Eye (tissue), 1 donor: ENCODE data around the gene CCSER1.
A peak's percentile ranks its signal among the peaks of the same experiment; 100 is the strongest.
"Not testable (repeated sequence)": the region's sequence is repeated elsewhere in the genome, so short reads cannot be mapped to it uniquely, and the experiment has no call there.

ENCODE experiments used
- DNase-seq: peaks from one replicate; pipeline ENCODE4 v3.0.0-alpha.2; 2015

Gene CCSER1

DNA sequence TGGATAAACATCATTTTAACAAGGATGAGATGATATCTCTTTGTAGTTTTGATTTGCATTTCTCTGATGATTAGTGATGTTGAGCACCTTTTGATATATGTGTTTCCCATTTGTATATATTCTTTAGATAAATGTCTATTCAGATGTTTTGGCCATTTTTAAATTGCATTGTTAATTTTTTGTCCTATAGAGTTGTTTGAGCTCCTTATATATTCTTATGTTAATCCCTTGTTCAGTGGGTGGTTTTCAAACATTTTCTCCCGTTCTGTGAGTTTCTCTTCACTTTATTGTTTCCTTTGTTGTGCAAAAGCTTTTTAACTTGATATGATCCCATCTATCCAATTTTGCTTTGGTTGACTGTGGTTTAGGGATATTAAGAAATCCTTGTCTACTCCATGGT lies 606.0 kb downstream of the CCSER1 start:
- no peak for DNase-seq

DNA sequence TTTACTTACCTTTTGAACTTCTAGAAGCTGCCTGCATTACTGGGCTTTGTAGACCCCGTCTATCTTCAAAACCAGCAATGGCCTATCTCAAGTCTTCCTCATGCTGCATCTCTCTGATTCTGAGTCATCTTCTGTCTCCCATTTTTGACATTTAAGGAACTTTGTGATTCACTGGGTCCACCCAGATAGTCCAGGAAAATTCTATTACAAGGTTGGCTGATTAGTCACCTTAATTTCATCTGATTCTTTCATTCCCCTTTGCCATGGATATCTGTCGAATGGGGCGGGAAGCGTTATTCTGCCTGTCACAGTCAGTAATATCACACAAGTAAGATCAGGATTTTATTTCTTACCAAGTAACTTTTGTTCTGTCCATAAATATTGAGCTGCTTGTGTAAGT lies 618.0 kb downstream of the CCSER1 start:
- DNase-seq = no peak

DNA sequence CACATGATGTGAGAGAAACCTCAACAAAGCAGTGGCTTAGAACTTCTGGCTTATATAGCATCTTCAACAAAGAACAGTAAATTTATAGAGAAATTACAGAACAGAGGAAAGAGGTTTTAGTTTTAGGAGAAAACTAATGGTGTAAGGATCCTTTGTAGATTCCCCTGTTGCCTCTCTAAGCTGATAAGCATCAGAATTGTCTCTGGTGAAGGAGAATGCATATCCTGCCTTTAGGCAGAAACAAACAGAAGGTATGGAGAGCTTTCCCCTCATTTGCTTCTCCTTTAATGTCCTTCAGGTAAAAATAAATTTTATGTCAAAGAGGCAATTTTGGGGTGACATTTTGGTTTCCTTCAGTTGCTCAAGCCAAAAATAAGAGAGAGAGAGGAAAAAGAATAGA lies 625.9 kb downstream of the CCSER1 start:
- DNase-seq = no peak

DNA sequence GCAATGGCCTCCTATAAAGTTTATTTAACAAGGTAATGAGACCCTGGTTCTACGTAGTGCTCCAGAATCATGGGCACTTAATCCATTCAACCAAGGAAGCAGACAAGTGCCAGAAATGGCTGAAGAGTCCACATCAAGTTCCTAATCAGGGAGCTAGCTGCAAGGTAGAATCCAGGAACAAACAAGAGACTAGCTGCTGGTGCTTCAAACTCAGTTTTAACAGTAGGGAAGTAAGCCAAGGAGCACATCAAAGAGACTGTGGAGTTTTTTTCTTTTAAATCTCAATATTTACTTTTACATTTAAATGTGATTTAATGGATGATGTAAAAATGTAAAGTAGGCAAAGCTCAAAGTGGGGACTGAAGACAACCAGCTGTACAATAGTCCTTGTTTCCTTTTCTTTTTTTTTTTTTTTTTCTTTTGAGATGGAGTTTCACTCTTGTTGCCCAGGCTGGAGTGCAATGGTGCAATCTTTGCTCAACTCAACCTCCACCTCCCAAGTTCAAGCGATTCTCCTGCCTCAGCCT lies 630.4 kb downstream of the CCSER1 start:
- no peak for DNase-seq

DNA sequence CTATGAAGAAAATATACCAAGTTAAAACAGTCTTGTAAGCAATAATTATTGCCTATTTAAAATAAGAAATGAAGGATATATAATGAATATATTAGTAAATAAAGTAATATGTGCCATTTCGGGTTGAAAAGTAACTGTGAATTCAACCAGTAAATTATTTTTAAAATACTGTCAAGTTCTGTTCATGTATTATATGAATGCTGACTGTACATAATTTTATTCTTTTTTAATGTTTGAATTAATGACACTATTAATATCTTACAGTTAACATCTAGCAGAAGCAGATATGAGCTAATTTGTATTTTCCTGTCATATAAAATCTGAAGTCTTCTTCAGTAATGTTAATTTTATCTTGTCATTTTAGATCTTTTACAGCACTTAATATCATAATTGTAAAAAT lies 632.9 kb downstream of the CCSER1 start:
- DNase-seq = no peak

DNA sequence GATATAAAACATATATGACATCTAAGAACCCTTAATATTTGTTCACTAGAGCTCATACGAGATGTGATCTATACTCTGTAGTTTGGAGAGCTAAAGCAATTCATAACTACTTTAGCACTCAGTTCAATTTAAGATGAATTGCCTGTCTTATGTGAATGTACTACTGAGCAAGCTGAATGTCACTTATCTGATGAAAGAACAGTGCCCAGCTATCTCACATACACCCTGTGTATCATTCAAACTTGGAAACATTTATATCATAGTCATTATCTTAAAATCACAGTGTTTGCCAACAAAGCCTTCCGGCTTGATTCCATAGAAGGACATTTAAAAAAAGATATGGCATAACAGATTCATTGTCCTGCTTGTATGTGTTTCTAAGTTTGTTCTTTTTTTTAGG lies 639.6 kb downstream of the CCSER1 start:
- DNase-seq = no peak

DNA sequence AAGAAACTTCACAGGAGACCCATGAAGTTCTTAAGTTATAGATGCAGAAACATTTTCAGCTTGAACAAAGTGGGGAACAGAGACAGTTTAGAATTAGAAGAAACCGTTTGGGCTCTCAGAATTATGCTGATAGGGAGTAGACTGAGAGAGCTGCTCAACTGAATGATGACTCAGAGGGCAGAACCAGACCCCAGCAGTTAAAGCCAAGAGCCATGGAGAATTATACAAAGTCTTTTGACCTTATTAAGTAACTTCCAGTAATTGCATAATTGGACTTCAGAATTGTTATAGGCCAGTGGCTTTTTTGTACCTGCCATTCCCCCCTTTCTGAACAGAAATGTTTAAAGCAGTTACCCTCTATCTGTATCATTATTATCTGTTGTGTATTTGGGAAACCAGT lies 642.1 kb downstream of the CCSER1 start:
- no peak for DNase-seq

DNA sequence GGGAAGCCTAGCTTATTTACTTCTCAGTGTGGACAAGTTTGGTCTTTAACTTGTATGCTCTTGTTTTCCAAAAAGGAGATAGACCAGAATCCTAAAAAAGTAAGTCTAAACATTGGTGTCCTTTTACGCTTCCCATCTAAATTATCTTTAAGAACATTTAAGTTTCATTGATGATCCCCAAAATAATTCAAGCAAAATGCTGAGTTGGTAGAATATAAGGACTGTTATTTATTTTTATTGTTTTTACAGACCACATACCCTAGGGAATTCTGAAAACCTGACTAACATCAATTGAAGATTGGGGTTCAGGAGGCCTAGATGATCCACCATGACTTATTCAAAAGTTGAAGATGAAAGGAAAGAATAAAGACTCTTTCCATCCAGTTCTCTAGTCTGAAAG lies 653.0 kb downstream of the CCSER1 start:
- no peak for DNase-seq

DNA sequence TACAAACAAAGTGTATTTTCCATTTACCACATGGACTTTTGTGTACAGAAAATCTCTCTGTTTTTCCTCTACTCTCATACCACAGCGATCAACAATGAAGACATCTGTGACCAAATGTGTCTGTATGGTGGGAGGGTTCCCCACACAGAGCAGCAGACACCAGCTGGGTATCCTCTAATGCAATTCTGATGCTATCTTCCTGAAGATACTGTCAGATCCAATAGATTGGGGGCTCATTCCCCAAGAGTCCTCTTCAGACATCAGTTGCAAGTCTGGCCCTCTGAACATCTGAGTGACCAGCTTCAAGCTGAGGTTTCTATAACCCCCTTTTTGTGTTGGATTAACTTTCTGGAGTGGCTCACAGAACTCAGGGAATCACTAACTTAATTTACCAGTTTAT lies 659.4 kb downstream of the CCSER1 start:
- DNase-seq = peak; percentile 1

DNA sequence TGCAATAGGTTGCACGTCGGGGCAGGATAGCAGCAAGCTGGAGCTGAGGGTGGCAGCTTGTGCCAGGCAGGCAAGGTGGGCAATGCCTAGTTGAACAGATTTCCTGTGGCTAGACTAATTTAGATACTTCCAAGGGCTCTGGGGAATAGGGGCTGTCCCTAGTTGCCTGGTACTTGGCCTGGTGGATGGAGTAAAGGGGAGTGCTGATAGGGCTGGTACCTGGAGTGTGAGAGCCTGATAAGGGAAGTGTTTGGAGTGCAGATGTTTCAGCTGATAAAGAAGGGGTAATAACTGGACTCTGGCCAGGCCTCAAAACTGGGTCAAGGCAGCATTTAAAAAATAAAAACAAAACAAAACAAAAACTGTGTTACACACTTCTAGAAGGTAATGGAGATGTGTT lies 665.5 kb downstream of the CCSER1 start:
- DNase-seq = no peak

DNA sequence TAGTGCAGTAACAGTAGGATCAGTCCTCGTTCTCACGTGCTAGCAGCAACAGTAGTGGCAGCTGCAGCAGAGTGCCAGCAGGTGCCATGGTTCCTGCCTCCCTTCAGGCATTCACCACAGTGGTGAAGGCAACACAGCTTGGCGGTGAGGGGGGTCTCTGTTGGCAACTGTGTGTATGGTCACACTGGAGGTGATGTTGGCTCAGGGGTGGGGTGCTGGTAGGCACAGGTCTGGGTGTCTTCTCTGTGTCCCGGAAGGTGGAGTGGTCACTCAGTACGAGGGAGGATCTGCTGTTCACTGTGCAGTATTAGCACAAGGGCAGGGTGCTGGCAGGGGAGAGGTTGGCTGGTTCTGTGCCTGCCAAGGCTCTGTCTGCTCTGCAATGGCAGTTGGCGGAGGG lies 671.8 kb downstream of the CCSER1 start:
- DNase-seq = no peak

DNA sequence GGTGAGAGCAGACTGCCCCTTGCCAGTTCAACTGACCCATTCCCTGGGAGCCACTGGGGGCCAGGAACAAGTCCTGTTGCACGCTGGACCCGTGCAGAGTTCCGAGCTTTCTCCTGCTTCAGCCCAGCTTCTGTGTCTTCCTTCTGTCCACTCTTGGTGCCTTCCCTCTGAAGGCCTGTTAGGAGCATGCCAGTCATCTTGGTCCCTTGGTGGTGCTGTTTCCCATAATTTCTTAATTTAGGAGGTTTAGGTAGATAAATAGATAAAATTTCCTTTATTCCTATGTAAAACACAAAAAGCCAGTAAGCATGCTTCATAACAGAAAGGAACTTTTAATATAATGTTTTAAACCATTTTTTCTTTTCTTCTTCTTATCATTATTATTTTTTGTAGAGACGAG lies 672.7 kb downstream of the CCSER1 start:
- DNase-seq = no peak

DNA sequence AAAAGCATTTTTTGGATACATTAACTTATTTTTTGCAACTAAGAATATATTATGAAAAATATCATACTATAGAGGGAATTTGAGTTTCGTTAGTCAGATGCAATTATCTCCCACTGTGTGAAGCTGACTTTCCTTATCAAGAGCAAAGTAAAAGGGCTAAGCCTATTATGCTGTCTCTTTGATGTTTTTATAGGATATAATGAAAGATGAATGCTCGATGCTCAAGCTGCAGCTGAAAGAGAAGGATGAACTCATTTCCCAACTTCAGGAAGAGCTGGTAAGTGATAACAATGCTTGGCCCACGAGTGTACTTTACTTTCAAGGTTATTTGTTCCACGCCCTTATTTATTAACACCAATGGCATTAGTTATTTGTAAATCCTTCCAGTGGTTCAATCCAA lies 688.4 kb downstream of the CCSER1 start:
- no peak for DNase-seq

DNA sequence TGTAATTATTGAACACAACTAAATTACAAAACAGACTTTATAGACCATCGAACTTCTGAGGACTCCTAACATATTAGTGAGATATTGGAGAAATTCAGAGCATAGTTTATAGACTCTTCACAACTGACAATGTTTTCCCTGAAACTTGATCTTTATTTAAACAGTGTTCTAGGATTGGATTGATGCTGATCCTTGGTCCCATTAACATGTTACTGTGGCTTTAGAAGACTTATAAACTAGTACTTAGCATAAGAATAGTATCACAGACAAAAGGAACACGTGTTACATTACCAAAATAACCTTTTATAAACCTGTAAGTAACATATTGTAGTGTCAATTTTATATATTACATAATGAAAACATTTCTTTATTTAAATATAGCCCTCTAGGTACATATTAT lies 689.6 kb downstream of the CCSER1 start:
- no peak for DNase-seq

DNA sequence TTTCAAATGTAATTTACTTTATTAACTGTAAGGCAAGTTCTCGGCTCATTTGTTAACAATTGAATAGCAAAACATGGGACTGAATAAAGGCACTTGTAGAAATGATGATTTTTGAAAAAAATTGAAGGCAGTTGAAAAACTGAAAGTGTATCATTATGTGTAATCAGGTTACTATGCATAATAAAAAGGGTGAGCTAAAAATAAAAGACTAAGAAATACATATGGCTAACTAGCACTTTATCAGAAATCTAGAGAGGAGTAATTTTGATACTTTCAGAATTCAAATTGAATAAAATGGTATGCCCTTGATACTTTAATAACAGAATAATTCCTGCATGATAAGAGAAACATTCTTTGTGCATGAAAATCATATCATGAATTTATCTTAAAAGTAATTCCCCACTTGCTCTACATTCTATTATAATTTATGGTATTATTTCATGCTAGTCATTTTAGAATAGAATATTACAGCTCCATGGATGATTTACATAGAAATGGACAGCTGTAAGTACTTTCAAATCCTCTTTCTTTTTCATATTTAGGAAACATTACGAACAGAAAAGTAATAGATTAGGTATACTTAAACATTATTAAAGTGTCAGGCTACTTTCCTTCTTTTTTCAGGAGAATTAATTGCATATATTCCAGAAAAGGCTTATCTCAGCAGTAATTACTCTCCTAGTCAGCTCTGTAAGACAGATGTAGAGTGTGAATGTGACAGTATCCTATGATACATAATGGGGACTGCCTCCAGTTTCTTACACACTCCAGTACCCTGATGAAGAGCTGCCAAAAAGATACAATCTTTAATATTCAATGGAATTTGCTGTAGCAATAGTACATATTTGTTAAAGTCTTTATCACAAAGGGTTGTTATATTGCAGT lies 697.3 kb downstream of the CCSER1 start:
- DNase-seq = peak; percentile 20

DNA sequence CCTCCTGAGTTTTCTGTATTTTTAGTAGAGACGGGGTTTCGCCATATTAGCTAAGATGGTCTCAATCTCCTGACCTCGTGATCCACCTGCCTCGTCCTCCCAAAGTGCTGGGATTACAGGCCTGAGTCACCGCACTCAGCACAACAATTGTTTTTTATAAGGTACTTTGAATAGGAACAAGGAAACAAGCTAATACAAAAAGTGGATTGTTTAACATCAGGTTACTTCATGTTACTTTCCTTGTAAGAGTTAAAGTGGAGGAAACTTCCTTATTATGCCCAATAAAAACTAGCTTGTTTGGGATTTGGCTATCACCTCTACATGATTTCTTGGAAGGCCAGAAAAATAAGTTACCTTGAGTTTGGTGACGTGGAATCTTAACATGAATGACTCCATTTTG lies 698.7 kb downstream of the CCSER1 start:
- no peak for DNase-seq

DNA sequence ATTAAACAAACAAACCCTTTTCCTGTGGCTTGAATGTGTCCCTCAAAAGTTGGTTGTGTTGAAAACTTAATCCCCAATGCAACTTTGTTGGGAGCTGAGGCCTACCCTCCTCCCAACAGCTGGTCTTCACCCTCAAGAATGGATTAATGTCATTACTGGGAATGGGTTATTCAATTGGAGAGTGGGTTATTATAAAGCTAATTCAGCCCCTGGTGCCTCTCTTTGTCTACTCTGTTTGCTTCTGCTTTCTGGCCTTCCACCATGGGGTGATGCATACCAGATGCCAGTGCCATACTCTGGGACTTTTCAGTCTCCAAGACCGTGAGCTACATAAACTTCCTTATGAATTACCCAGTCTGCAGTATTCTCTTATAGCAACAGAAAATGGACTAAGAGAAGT lies 706.5 kb downstream of the CCSER1 start:
- no peak for DNase-seq

DNA sequence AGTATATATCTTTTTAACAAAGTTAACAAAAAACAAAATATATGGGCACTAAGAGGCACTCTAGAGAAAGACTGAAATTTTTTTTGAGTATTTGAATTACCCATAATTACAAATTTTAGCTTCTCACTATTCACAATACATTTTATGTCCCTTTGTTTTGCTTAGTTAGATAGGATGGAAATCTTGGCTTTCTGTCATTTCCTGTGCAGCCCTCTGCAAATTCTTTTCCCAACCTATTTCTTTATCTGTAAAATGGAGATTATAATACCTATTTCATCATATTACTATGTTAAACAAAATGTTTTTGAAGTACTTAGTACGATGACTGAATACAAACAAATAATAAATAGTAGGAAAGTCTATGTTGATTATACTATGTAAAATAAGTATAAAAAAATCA lies 710.0 kb downstream of the CCSER1 start:
- DNase-seq = no peak

DNA sequence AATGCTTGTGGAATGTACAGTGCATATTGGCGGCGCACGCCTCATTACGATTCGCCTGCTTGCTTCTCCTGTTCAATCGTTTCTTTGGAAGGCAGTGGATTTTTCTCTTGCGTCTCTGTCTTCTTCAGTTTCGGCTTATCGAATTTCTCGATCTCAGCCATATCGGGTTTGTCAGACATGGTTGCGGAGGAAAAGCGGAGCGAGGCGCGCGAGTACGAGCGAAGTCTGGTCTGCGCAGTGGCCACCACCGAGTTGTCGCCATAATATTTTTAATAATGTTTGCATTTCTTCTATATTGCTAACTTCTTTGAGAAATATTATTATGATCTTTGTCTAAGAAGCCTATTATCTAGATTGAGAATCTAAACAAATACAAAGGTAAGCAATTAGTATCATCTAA lies 711.7 kb downstream of the CCSER1 start:
- DNase-seq = not testable (repeated sequence)

DNA sequence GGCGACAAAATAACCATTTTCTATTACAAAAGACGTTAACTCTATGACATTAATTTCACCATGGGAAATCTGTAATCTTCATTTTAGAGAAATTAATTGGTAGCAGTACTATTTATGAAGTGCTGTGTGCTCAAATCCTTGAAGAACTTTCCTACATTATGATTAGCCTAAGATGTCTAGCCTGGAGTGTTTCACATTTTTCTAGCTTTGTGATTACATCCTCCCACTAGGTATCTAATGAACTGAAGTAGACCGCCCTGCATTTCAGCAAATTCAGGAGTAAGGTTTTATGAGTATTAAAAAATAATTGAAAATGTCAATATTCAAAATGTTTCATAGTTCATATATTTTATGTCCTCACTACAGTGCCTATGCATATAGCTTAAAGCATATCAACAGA lies 713.1 kb downstream of the CCSER1 start:
- DNase-seq = no peak

DNA sequence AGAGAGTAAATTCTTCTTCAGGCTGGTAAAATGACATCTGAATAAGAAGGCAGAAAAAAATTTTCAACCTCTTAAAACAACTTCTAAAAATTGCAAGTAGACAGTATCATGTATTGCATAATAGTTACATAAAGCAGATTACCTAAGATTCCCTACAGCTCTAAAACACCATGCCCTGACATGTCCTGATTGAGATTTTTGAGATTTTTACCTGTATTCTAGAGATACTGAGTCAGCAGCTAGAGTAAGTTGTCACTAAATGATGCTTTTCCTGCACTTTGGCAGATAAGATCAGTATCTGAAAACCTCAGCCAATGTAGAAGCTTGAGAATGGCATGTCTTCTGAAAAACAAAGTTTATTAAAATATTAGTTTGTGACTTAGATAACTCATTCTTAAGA lies 713.6 kb downstream of the CCSER1 start:
- DNase-seq = no peak

DNA sequence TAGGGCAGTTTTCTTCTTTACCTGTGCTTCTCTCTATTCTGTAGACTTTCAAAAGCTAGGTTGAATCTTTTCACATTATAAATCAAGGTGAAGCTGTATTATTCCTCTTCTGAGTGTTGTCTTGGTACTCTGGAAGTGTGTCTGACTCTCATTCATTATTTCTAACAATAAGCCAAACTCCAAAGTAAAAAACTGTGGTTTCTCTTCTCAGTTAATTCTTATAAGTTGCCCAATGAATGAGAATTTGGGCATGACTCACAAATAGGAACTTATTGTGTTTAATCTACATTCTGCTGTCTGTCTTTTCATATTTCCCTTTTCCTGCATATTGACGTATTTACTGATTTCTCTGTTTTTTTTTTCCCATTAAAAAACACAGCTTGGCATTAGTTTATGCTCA lies 714.5 kb downstream of the CCSER1 start:
- DNase-seq = no peak

DNA sequence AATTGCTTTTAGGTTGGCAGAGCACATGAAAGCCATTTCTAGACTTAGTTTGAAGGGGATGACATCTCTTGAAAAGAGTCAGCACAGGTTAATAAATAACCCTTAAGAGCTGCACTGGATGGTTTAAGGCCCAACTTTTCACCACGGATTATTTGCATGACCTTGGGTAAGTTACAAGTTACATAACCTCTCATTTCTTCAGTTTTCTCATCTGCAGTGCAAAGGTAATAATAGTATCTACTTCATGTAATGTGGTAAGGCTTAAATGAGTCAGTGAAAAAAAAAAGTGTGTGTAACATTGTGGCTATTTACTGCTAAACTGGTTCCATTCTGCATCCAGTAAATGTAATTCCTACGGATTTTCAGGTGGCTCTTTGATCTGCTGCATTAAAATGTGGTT lies 715.8 kb downstream of the CCSER1 start:
- DNase-seq = no peak

DNA sequence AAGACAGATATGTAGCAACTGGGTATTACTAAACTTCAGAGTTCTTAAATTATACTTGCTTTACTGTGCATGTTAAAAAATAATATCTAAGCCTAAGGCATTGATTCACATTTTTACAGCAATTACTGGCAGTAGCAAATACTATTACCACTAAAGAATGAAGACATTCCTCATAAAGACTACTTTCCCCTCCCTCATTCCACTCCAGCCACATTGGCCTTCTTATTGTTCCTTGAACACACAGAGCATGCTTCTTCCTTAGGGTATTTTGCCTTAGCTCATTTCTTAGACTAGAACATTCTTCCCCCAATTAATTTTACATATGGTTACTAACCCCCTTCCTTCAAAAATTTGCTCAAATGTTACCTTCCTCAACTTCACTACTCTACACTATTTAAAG lies 717.0 kb downstream of the CCSER1 start:
- no peak for DNase-seq

DNA sequence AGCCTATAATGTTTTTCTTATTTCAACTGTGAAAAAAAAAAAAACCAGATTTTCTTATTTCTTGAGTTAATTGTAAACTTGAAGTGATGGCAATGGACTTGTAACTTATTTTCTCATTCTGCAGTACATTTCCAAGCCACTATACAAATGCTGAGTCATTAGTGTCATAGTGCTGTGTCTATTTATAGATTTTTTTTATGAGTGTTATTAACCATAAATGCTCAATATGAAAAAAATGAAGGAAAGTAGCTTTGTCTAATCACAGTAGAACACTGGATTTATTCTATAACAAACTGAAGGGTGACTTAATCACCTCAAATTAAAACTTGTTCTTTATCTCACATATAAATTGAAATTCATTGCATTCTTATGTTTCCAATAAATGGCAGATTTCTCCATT lies 718.6 kb downstream of the CCSER1 start:
- DNase-seq = no peak
